ENCODE results near the gene FOXA3.

DNA sequence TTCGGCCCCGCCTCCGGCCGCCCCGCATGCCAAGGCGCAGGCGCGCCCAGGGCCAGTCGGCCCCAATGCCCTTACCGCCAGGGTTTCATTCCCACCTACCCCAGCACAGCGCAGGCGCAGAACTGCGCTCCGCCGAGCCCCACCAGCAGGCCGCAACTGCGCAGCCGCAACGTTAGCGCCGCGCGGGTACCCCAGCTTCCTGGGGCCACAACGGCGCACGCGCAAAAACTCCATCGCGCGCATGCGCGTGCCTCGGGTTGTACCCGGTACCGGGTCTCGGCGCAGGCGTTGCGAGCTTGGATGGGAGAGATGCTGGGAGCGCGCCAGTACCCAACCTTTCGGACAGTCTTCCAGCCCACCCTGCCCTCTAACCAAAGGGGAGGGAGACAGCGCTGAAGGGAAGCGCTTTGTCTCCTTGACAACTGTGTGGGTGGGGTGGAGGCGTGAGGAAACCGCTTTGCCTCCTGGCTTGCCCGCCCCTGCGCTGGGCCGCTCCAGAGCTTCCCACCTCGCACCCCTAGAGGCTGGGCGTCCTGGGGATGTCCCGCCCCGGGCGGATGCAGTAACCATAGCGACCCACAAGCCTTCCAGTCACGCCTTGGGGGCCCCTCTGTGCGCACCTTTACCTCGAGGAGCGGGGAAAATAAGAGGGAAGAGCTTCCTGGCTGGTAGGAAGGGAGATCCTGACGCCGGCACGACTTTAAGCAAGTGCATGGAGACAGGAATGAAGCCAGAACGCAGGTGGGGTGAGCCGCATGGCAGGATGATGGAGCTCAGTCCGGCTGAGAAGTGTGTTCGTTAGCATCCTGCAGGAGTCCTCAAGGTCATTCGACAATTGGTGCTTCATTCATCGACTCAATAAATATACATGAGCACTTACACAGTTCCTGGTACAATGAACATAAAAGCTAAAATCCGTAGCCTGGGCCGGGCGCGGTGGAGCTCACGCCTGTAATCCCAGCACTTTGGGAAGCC lies 38.8 kb downstream of the FOXA3 start:
- TF ChIP-seq, protein P1, sequence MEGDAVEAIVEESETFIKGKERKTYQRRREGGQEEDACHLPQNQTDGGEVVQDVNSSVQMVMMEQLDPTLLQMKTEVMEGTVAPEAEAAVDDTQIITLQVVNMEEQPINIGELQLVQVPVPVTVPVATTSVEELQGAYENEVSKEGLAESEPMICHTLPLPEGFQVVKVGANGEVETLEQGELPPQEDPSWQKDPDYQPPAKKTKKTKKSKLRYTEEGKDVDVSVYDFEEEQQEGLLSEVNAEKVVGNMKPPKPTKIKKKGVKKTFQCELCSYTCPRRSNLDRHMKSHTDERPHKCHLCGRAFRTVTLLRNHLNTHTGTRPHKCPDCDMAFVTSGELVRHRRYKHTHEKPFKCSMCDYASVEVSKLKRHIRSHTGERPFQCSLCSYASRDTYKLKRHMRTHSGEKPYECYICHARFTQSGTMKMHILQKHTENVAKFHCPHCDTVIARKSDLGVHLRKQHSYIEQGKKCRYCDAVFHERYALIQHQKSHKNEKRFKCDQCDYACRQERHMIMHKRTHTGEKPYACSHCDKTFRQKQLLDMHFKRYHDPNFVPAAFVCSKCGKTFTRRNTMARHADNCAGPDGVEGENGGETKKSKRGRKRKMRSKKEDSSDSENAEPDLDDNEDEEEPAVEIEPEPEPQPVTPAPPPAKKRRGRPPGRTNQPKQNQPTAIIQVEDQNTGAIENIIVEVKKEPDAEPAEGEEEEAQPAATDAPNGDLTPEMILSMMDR (tag by site-specific recombination; IDR thresholded peaks at IDR 0.05): peak; percentile 52
- TF ChIP-seq ZNF747 (tag by site-specific recombination; IDR thresholded peaks at IDR 0.05): no peak
- no peak for TF ChIP-seq REPIN1 (tag by site-specific recombination; IDR thresholded peaks at IDR 0.05; ENCODE audit: low read depth)
- TF ChIP-seq, protein P2, sequence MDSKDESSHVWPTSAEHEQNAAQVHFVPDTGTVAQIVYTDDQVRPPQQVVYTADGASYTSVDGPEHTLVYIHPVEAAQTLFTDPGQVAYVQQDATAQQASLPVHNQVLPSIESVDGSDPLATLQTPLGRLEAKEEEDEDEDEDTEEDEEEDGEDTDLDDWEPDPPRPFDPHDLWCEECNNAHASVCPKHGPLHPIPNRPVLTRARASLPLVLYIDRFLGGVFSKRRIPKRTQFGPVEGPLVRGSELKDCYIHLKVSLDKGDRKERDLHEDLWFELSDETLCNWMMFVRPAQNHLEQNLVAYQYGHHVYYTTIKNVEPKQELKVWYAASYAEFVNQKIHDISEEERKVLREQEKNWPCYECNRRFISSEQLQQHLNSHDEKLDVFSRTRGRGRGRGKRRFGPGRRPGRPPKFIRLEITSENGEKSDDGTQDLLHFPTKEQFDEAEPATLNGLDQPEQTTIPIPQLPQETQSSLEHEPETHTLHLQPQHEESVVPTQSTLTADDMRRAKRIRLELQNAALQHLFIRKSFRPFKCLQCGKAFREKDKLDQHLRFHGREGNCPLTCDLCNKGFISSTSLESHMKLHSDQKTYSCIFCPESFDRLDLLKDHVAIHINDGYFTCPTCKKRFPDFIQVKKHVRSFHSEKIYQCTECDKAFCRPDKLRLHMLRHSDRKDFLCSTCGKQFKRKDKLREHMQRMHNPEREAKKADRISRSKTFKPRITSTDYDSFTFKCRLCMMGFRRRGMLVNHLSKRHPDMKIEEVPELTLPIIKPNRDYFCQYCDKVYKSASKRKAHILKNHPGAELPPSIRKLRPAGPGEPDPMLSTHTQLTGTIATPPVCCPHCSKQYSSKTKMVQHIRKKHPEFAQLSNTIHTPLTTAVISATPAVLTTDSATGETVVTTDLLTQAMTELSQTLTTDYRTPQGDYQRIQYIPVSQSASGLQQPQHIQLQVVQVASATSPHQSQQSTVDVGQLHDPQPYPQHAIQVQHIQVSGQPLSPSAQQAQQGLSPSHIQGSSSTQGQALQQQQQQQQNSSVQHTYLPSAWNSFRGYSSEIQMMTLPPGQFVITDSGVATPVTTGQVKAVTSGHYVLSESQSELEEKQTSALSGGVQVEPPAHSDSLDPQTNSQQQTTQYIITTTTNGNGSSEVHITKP (tag by site-specific recombination; IDR thresholded peaks at IDR 0.05): peak; percentile 86
- TF ChIP-seq, protein P3, sequence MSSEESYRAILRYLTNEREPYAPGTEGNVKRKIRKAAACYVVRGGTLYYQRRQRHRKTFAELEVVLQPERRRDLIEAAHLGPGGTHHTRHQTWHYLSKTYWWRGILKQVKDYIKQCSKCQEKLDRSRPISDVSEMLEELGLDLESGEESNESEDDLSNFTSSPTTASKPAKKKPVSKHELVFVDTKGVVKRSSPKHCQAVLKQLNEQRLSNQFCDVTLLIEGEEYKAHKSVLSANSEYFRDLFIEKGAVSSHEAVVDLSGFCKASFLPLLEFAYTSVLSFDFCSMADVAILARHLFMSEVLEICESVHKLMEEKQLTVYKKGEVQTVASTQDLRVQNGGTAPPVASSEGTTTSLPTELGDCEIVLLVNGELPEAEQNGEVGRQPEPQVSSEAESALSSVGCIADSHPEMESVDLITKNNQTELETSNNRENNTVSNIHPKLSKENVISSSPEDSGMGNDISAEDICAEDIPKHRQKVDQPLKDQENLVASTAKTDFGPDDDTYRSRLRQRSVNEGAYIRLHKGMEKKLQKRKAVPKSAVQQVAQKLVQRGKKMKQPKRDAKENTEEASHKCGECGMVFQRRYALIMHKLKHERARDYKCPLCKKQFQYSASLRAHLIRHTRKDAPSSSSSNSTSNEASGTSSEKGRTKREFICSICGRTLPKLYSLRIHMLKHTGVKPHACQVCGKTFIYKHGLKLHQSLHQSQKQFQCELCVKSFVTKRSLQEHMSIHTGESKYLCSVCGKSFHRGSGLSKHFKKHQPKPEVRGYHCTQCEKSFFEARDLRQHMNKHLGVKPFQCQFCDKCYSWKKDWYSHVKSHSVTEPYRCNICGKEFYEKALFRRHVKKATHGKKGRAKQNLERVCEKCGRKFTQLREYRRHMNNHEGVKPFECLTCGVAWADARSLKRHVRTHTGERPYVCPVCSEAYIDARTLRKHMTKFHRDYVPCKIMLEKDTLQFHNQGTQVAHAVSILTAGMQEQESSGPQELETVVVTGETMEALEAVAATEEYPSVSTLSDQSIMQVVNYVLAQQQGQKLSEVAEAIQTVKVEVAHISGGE (tag by site-specific recombination; conservative IDR thresholded peaks at IDR 0.05; ENCODE audit: low read depth): peak; percentile 41; the same call in 1 of the 2 replicates
- peak; percentile 22; the same call in 1 of the 2 replicates for TF ChIP-seq ZNF561 (tag by site-specific recombination; IDR thresholded peaks at IDR 0.05; ENCODE audit: borderline replicate concordance)
- peak; percentile 29; the same call in 1 of the 2 replicates for TF ChIP-seq ZNF600 (tag by site-specific recombination; IDR thresholded peaks at IDR 0.05)
- peak; percentile 31; the same call in 1 of the 2 replicates for TF ChIP-seq ZNF692 (tag by site-specific recombination; IDR thresholded peaks at IDR 0.05)
- no peak for TF ChIP-seq ZNF140 (tag by site-specific recombination; IDR thresholded peaks at IDR 0.05)
- TF ChIP-seq, protein P4, sequence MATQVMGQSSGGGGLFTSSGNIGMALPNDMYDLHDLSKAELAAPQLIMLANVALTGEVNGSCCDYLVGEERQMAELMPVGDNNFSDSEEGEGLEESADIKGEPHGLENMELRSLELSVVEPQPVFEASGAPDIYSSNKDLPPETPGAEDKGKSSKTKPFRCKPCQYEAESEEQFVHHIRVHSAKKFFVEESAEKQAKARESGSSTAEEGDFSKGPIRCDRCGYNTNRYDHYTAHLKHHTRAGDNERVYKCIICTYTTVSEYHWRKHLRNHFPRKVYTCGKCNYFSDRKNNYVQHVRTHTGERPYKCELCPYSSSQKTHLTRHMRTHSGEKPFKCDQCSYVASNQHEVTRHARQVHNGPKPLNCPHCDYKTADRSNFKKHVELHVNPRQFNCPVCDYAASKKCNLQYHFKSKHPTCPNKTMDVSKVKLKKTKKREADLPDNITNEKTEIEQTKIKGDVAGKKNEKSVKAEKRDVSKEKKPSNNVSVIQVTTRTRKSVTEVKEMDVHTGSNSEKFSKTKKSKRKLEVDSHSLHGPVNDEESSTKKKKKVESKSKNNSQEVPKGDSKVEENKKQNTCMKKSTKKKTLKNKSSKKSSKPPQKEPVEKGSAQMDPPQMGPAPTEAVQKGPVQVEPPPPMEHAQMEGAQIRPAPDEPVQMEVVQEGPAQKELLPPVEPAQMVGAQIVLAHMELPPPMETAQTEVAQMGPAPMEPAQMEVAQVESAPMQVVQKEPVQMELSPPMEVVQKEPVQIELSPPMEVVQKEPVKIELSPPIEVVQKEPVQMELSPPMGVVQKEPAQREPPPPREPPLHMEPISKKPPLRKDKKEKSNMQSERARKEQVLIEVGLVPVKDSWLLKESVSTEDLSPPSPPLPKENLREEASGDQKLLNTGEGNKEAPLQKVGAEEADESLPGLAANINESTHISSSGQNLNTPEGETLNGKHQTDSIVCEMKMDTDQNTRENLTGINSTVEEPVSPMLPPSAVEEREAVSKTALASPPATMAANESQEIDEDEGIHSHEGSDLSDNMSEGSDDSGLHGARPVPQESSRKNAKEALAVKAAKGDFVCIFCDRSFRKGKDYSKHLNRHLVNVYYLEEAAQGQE (tag by site-specific recombination; IDR thresholded peaks at IDR 0.05): no peak; the same call in 1 of the 2 replicates
- TF ChIP-seq GLI2 (tag by site-specific recombination; IDR thresholded peaks at IDR 0.05; ENCODE audit: borderline replicate concordance, low read depth): no peak
- TF ChIP-seq PATZ1 (tag by site-specific recombination; IDR thresholded peaks at IDR 0.05): peak; percentile 59; the same call in 1 of the 2 replicates
- TF ChIP-seq ZNF785 (tag by site-specific recombination; IDR thresholded peaks at IDR 0.05): no peak
- TF ChIP-seq HOXC10 (CRISPR knock-in tag; IDR thresholded peaks at IDR 0.05): no peak

All from HEK293 (cell line).